ENCODE results near the gene PLXNA2.

- peak in 6 of 7 experiments; percentile 11 to 45 (median 36) for TF ChIP-seq CTCF (IDR thresholded peaks at IDR 0.05)
- TF ChIP-seq POLR2A (IDR thresholded peaks at IDR 0.05), result no peak
Measured at GRCh38 chr1:207993477-207994445, 250.4 kb downstream of the PLXNA2 start.

All from body of pancreas (tissue), 4 donors.